RWPE1 (cell line): ENCODE data around the gene ADAMTS16.

Source experiments
- CTCF ChIA-PET: fragments of 350-600 bp; sonication (Branson Sonifier 250); formaldehyde crosslinking; extraction: SDS; loops from one replicate; lab custom pipeline; 2021; lab: Yijun Ruan, JAX
- POLR2A ChIA-PET: fragments of 400-600 bp; formaldehyde crosslinking; extraction: SDS; loops from one replicate; lab custom pipeline; 2020; ENCODE audit warnings: antibody characterized with exemption; ENCODE audit not compliant: low non-redundant PET; lab: Yijun Ruan, JAX
- DNase-seq: peaks from one replicate; pipeline ENCODE4 v3.0.0; 2012; ENCODE audit warnings: low spot score
- H3K27ac ChIP-seq: fragments of 450-650 bp; 2 replicates; pipeline ENCODE4 v1.5.1; 2017
- TF ChIP-seq, protein P1 (sequence below): fragments of 450-650 bp; conservative IDR thresholded peaks from 2 replicates; pipeline ENCODE4 v1.5.1; 2017; ENCODE audit warnings: low read depth, mild to moderate bottlenecking

The ADAMTS16 gene

DNA sequence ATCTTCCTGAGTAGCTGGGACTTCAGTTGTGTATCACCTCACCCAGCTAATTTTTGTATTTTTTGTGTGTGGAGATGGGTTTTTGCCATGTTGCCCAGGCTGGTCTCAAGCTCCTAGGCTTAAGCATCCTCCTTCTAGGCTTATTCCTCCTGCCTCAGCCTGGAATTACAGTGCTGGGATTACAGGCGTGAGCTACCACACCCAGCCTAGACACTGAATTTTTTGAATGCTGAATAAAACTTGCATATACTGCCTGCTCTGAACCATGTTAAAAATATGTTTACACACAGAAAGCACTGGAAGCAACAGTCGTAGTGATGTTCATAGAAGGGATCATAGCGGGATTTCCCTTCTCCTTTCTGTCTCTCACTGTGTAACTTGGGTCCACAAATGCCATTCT, 161.0 kb downstream of the ADAMTS16 start:
- POLR2A ChIA-PET, result no interaction called here
- no peak overlapping the region for H3K27ac ChIP-seq
- TF ChIP-seq, protein P1, sequence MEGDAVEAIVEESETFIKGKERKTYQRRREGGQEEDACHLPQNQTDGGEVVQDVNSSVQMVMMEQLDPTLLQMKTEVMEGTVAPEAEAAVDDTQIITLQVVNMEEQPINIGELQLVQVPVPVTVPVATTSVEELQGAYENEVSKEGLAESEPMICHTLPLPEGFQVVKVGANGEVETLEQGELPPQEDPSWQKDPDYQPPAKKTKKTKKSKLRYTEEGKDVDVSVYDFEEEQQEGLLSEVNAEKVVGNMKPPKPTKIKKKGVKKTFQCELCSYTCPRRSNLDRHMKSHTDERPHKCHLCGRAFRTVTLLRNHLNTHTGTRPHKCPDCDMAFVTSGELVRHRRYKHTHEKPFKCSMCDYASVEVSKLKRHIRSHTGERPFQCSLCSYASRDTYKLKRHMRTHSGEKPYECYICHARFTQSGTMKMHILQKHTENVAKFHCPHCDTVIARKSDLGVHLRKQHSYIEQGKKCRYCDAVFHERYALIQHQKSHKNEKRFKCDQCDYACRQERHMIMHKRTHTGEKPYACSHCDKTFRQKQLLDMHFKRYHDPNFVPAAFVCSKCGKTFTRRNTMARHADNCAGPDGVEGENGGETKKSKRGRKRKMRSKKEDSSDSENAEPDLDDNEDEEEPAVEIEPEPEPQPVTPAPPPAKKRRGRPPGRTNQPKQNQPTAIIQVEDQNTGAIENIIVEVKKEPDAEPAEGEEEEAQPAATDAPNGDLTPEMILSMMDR, result no peak
- CTCF ChIA-PET, result no interaction called here
- DNase-seq, result no peak

DNA sequence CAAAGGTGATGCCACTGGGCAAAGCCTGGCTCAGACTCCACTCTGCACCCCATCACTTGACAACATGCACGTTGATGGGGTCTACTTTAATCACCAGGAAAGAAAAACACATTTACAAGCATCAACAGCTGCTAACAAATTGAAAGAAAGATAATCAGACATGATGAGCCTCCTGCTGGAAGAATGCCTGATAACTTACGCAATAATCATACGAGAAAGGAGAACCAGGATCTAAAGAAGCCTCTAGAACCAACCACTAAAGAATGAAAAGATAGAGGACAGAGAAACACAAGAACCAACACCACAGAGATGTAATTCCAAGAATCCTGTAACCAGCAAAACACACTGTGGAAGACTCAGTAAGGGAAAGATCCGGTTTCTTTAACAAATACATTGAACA, 162.1 kb downstream of the ADAMTS16 start:
- DNase-seq, result no peak
- no peak overlapping the region for H3K27ac ChIP-seq
- TF ChIP-seq, protein P1, result no peak
- POLR2A ChIA-PET, result no interaction called here
- CTCF ChIA-PET, result no interaction called here

DNA sequence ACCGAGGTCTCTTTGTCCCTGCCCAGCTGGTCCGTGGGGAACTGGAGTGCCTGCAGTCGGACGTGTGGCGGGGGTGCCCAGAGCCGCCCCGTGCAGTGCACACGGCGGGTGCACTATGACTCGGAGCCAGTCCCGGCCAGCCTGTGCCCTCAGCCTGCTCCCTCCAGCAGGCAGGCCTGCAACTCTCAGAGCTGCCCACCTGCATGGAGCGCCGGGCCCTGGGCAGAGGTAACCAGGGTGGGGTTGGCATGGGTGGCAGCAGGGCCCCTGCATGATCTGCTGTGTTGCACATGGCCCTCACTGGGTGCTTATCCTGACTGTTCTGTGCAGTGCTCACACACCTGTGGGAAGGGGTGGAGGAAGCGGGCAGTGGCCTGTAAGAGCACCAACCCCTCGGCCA, 163.1 kb downstream of the ADAMTS16 start:
- DNase-seq, result no peak
- TF ChIP-seq, protein P1, result no peak
- POLR2A ChIA-PET, result no interaction called here
- CTCF ChIA-PET, result no interaction called here
- no peak overlapping the region for H3K27ac ChIP-seq

DNA sequence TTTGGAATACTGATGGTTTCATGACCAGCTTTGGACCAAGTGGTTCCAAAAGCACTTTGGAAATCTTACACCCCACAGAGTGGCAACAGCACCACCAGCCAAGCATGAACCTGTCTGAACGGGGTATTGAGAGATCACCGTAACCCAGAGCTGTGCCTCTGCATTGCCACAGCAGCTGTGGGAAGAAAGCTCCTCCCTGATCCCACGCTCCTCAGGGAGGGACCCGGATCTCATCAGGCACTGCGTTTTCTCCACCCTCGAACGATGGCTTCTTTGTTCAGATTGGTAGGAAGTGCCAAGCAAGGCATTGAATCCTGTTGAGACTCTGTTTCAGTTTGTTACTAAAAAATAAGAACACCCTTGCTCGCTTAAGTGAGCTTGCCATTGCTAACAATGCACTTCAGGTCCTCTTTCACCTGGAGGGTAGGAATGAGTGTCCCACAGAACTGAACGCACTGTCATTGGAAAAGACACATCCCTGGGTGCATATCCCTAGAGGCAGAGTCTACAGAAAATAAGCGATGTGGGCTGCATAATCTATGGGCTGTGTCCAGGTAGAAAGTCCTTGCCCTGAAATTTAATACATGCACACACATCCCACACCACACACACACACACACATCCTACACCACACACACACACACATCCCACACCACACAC, 164.4 kb downstream of the ADAMTS16 start:
- ChIA-PET CTCF (interaction anchor here (0.6 kb wide), 1 partner anchor 11 kb away, joined by 3 read pairs; no protein-coding TSS in a partner anchor), POLR2A (interaction anchor here (0.5 kb wide), 1 partner anchor 22 kb away, joined by 3 read pairs; no protein-coding TSS in a partner anchor)

DNA sequence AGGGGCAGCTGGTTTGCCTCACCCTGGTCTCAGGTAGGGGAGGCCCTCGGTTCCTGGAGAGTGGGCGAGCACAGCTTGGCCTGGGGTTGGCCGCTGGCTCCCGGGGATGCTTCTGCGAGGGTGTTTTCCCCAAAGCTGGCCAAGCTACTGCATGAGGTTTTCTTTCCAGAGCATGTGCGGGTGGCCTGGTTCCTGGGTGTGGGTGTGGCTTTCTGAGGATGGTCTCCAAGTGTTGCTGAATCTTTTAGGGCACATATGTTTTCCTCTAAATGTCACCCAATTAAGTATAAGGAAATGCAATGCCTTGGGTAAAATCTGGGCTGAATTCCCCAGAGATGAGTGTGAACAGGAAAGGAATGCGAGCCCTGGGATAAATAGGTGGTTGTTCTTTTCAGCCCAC, 166.6 kb downstream of the ADAMTS16 start:
- no peak overlapping the region for H3K27ac ChIP-seq
- TF ChIP-seq, protein P1, result no peak
- POLR2A ChIA-PET, result no interaction called here
- DNase-seq, result no peak
- CTCF ChIA-PET, result interaction anchor here (0.7 kb wide), 1 partner anchor 982 kb away, joined by 4 read pairs; no protein-coding TSS in a partner anchor

More for the DNA sequence above, 164.4 kb downstream of the ADAMTS16 start:
- peak; percentile 19 for DNase-seq
- 0 out of 2 replicates have a peak overlapping the region, but pooled peaks have one; percentile 24 for H3K27ac ChIP-seq
- TF ChIP-seq, protein P1, result no peak

DNA sequence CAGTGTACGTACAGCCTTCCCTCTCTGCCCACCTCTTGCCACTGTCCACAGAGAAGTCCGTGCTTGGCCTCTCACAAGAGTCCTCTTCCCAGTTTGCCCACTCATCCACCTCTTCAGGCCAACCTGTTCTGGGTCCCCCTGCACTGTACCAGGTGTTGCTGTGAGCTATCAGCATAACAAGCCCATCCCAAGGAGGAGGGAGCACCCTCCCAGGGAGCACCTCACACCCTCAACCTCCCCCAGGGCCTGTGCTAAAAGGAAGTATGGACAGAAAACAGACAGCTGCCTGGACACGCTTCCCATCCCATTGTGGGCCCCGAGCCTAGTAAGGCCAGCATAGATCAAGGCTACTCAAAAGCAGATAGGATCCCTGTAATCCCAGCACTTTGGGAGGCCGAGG, 168.2 kb downstream of the ADAMTS16 start:
- TF ChIP-seq, protein P1, result no peak
- H3K27ac ChIP-seq, result no peak overlapping the region
- ChIA-PET CTCF (interaction anchor here (0.6 kb wide), 1 partner anchor 9 kb away, joined by 4 read pairs; no protein-coding TSS in a partner anchor), POLR2A (no interaction called here)
- no peak for DNase-seq
